C4-2B (cell line): ENCODE results near the gene TRMT44.

Experiments used
- H3K27ac ChIP-seq: fragments of 450-650 bp; 2 replicates; pipeline ENCODE4 v1.5.1; 2017
- CTCF ChIP-seq: fragments of 450-650 bp; conservative IDR thresholded peaks from 2 replicates; pipeline ENCODE4 v1.5.1; 2017; ENCODE audit warnings: mild to moderate bottlenecking
- ZFX ChIP-seq: fragments of 450-650 bp; IDR thresholded peaks from 2 replicates; pipeline ENCODE4 v1.6.1; 2017

Gene TRMT44

GRCh38 chr4:8464381-8464780 lies 23.8 kb downstream of the TRMT44 start:
- H3K27ac ChIP-seq = no peak overlapping the region
- no peak for TF ChIP-seq ZFX

GRCh38 chr4:8465615-8466611 lies 25.3 kb downstream of the TRMT44 start:
- no peak for TF ChIP-seq ZFX
- TF ChIP-seq CTCF = no peak
- no peak overlapping the region for H3K27ac ChIP-seq

- TF ChIP-seq ZFX (no peak), CTCF (no peak)
- no peak overlapping the region for H3K27ac ChIP-seq
Observed at GRCh38 chr4:8467016-8467415, 26.4 kb downstream of the TRMT44 start.

GRCh38 chr4:8468746-8469535 lies 28.4 kb downstream of the TRMT44 start:
- peak; percentile 94 for TF ChIP-seq CTCF
- no peak for TF ChIP-seq ZFX
- H3K27ac ChIP-seq = no peak overlapping the region

- no peak overlapping the region for H3K27ac ChIP-seq
- no peak for TF ChIP-seq ZFX
- no peak for TF ChIP-seq CTCF
Observed at GRCh38 chr4:8469550-8469949, 29.0 kb downstream of the TRMT44 start.

- no peak overlapping the region for H3K27ac ChIP-seq
- TF ChIP-seq ZFX (no peak), CTCF (no peak)
Observed at GRCh38 chr4:8470451-8471024, 30.0 kb downstream of the TRMT44 start.

- TF ChIP-seq CTCF (no peak), ZFX (no peak)
- no peak overlapping the region for H3K27ac ChIP-seq
Observed at GRCh38 chr4:8471211-8471875, 30.8 kb downstream of the TRMT44 start.
